Stimulated activated CD4-positive, alpha-beta T cell treated with anti-CD3 and anti-CD28 coated beads, Interleukin-12 subunit alpha, Interleukin-12 subunit beta, amount 100 ng/mL, for 4 hours (primary cell): ENCODE data around the gene SLC18A3.

Experiments used
- DNase-seq: peaks from one replicate; pipeline ENCODE4 v3.0.0-alpha.2; 2020

SLC18A3 gene

GRCh38 chr10:49629431-49629881 lies 19.3 kb downstream of the SLC18A3 start:
- no peak for DNase-seq

DNA sequence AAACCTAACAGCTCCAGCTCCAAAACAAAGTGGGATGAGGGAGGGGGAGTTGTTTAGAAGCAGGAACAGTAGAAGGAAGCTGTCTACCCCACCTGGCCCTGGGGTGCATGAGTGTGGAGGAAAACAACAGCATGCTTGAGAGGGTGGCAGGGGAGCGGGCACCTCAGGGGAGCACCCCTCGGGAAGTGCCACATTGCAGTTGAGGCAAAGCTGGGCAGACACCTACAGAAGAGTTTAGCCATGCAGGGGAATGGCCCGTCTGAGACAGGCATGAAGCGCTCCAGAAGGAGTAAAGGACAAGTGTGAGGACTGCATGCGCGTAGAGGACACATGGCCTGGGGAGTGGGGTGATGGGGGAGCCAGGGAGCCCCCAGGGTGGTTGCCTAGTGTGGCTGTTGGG lies 21.9 kb downstream of the SLC18A3 start:
- no peak for DNase-seq

DNA sequence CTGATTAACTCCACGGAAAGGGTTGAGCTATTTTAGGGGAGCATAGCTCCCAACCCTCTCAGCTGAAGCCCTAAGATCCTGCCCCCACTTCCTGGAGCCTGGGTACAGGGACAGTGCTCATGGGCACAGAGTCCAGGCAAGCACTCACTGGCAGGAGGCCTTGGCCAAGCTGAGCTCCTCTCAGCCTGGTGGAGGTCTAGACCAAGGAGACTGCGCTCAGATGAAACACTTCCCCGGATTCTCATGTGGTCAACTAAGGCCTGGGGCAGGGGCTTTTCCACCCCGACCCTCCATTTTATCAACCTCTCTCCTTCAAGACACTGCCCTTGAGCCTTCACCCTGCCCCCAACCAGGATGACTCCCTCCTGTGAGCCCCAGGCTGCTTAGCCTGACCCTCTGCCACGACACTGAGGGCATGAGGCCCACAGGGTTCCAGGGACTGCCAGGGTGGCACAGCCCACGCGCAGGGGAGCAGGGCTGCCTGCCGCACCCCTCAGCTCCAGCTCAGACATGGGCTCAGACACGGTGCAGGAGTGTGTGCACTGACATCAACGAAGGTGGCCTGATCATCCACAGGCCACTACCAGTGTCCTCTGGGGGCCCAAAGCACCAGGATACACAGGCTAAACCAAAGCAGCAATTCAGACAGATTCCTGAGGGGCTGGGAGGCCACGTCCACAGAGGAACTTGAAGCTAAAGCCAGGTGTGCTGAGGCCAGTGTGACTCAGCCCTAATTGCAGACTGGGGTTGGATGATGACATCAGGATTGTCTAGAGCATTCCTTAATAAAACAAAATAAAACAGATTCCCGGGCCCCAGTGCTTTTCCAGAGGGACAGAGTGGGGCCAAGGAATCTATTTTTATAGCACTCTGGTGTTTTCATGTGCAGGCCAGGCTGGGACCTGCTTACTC lies 22.6 kb downstream of the SLC18A3 start:
- no peak for DNase-seq

DNA sequence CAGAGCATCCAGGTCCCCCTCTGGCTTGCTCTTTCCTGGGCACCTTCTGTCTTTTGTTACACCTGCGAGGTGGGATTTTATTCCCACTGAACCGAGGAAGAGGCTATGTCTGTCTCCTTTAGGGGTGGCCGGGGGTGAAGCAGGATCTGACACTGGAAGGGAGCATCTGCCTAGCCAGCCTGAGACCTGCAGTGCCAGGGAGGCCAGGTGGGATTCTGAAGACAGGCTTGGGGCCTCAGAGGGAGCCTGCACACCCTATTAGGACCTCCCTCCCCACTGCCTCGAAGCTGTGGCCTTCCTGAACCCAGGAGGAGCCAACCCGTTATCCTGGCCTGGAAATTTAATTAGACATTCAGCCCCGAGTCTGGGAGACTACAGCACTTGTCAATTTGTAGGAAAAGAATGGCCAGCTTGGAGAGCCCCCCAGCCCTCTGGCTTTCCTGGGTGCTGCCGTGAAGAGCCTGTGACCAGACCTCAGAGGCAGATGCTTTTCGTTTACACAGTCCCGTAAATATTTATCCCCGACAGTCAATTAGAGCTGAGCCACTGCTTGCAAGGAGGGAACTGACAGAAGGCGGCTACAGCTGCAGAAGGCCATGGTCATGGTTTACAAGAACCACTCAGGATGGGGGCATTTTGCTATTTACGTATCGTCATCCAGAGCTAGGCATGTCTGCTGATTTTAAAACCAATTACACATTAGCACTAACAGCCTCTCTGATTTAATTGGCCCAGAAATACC lies 23.4 kb downstream of the SLC18A3 start:
- no peak for DNase-seq

- no peak for DNase-seq
Measured at GRCh38 chr10:49634069-49634660, 24.1 kb downstream of the SLC18A3 start.

GRCh38 chr10:49642311-49642710 lies 32.2 kb downstream of the SLC18A3 start:
- no peak for DNase-seq

GRCh38 chr10:49643241-49644034 lies 33.3 kb downstream of the SLC18A3 start:
- DNase-seq = no peak

DNA sequence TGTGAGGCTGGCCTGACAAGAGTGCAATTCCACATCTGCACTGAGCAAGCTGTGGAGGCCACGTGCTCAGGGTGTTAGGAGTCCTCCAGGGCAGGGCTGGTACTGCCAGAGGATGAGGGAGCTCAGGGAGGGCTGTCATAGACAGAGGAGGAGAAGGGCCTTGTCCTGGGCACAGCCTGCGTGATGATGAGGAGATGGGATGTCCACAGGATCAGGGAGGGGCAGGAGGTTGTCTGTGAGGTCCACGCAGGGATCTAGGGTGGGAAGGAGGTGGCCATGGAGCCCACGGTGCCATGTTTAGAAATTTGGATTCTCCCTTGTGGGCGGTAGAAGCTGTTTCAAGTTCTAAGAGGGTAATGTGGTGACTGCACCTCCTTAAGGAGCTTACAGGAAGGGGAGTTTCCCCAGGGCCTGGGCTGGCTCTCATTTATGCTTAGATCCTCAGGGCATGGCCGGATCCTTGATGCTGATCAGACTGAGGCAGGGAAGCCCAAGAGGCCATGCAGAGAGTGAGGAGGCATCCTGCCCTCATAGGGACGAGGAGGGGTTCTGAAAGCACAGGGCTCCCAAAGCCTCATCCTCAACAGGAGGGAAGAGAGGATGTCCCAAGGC lies 34.0 kb downstream of the SLC18A3 start:
- no peak for DNase-seq

DNA sequence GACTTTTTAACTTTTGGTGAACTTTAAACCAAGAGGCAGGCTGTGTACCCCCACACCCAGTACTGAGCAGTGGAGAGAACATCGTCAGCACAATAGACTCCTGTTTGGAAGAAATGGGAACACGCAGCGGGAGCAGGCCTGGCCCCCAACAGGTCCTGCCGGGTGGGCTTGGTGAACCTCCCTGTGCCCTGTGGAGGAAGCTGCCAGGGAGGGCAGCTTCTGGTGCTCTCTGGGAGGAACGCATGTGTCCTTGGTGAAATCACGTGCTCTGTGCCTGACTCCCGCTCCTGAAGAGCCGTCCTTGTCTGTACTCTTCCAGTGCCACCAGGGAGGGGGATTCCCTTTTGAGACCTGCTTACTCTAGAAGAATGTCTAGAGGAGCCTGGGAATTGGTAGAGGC lies 35.3 kb downstream of the SLC18A3 start:
- DNase-seq = no peak

- no peak for DNase-seq
Measured at GRCh38 chr10:49645871-49646870, 36.1 kb downstream of the SLC18A3 start.

- DNase-seq = no peak
Measured at GRCh38 chr10:49647554-49647953, 37.4 kb downstream of the SLC18A3 start.

GRCh38 chr10:49647985-49648795 lies 38.1 kb downstream of the SLC18A3 start:
- no peak for DNase-seq

GRCh38 chr10:49649294-49649693 lies 39.2 kb downstream of the SLC18A3 start:
- no peak for DNase-seq

GRCh38 chr10:49649936-49650723 lies 40.0 kb downstream of the SLC18A3 start:
- DNase-seq = no peak

DNA sequence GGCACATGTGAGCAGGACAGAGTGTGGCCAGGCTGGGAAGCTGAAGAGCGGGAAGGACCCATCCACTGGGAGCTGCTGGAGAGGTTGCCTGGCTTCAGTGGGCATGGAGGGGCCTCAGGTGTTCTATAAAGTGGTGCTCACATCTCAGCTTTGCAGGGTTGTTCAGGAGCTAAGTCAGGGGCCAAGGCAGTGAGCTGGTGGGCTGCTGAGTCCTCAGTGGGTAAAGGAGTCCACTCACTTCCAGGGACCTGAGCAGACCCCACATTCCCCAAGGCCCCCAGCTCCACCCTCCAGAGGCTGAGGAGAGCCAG lies 40.6 kb downstream of the SLC18A3 start:
- no peak for DNase-seq

DNA sequence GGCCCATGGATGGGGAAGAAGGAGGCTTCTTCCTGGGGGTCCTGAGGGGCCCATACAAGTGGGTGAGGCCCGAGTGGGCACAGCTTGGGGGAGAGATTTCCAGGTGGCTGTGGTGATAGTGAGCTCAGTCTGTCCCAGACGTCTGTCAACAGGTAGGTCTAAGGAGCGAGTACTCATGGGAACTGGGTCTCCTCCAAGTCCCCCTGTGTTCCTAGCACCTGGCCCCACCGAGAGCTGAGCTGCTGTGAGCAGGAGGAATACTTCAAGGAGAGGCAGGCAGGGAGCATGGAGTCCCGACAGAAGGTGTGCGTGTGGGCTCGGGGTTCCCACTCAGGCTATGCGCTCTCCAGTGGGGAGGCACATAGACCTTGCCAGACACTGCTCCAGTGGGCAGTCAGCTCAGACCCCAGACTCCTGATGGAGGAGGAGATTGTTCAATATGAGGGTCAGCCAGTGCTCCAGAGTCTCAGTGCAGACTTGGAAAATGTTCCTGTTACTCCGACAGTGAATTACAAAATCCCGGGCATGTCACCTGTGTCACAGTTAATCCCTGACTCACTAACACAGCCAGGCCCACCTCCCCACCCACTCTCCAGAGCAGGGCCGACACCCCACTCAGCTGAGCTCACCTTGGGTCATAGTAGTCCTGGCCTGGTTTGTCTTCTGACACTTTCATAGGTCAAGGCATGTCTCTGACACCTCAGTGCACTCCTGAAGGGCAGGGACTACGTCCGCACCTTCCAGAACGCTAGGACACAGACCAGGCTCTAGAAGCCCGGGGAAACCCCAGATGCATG lies 41.1 kb downstream of the SLC18A3 start:
- no peak for DNase-seq

DNA sequence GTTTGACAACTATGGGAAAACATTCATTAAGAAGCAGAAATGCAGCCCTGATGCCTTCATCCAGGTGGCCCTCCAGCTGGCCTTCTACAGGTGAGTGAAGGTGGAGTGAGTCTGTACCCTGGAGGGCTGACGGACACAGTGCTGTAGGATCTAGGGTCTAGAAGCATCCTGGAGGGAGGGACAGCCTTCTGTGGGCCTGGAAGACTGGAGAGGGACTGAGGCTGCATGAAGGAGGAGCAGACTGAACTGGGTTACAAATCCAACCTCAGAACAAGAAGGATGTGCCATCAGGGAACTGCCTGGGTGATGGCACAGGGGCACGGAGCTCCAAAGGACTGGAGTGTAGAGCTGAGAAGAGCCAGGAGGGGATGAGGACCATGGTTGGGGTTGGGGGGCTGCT lies 41.8 kb downstream of the SLC18A3 start:
- DNase-seq = no peak

GRCh38 chr10:49652421-49653272 lies 42.5 kb downstream of the SLC18A3 start:
- no peak for DNase-seq
